GM18858 (cell line): ENCODE measurements around the gene TGFBR2.

Source experiments
- ATAC-seq: cut with Tn5 transposase; IDR thresholded peaks from one replicate; pipeline ENCODE4 v1.9.1; 2021; ENCODE audit not compliant: unreplicated experiment

Gene TGFBR2

DNA sequence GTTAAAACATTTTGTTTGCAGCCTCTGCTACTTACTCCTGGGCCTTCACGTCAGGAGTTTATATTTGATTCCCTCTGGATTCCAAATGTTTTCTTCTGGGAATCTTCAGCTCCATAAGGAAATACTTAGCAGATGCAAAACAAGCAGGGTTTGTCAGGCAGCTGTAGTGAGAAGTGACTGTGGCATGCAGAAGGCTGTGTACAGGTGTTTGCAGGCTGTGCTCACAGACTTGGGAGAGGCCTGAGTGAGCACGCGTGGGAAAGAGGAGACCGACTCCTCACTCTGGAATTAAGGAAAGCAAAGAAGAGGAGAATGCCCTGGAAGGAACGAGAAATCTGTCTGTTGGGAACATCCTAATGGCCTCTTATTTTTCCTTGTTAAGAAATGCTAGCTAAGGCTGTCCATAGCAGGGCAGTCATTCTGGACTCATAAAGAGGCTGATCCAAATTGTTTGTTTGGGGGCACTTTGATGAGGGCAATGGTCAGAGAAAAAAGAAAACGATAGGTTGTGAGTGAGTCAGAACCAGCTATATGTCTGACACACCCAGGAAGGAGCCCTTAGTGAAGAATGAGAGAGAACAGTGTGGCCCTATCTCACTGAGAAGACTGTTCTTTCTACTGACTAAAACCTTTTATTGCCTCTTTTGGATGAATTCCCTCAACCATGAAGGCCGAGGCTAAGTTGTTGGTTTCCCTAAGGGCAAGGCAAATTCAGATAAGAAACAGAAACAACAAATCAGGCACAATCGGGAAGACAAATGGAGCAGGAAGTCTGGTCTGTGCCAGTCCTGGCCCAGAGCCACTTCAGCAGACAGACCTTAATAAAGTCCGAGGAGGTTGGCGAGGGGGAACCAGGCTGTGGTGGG lies 82.6 kb downstream of the TGFBR2 start:
- no peak for ATAC-seq

DNA sequence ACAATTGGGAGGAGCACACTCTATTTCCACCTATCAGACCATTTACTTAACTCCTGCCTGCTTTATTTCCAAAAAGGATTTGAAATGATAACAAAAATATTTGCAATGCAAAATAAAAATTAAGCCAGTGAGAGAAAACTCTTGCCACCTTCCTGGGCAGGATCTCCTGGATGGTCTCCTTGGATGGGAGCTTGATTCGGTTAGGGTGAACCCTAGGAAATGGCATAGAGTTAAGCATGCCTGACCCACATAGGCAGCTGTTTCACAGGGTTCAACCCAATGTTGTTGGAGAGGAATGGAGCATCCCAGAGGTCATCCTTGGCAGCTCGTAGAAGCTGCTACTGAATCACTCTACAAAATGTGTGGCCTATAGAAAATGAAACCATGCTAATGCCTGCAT lies 83.8 kb downstream of the TGFBR2 start:
- ATAC-seq: no peak

DNA sequence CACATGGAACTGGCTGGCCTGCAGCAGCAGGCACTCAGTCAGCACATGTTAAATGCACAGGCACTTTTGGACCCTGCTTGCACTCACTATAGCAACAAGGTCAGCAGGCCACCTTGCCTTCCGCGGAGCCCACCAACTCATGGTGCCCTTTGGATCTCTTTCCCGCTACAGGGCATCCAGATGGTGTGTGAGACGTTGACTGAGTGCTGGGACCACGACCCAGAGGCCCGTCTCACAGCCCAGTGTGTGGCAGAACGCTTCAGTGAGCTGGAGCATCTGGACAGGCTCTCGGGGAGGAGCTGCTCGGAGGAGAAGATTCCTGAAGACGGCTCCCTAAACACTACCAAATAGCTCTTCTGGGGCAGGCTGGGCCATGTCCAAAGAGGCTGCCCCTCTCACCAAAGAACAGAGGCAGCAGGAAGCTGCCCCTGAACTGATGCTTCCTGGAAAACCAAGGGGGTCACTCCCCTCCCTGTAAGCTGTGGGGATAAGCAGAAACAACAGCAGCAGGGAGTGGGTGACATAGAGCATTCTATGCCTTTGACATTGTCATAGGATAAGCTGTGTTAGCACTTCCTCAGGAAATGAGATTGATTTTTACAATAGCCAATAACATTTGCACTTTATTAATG lies 85.0 kb downstream of the TGFBR2 start:
- ATAC-seq: no peak

DNA sequence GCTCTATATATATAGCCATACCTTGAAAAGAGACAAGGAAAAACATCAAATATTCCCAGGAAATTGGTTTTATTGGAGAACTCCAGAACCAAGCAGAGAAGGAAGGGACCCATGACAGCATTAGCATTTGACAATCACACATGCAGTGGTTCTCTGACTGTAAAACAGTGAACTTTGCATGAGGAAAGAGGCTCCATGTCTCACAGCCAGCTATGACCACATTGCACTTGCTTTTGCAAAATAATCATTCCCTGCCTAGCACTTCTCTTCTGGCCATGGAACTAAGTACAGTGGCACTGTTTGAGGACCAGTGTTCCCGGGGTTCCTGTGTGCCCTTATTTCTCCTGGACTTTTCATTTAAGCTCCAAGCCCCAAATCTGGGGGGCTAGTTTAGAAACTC lies 85.5 kb downstream of the TGFBR2 start:
- ATAC-seq: no peak

DNA sequence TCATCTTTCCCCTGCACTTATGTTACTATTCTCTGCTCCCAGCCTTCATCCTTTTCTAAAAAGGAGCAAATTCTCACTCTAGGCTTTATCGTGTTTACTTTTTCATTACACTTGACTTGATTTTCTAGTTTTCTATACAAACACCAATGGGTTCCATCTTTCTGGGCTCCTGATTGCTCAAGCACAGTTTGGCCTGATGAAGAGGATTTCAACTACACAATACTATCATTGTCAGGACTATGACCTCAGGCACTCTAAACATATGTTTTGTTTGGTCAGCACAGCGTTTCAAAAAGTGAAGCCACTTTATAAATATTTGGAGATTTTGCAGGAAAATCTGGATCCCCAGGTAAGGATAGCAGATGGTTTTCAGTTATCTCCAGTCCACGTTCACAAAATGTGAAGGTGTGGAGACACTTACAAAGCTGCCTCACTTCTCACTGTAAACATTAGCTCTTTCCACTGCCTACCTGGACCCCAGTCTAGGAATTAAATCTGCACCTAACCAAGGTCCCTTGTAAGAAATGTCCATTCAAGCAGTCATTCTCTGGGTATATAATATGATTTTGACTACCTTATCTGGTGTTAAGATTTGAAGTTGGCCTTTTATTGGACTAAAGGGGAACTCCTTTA lies 86.2 kb downstream of the TGFBR2 start:
- ATAC-seq: no peak

DNA sequence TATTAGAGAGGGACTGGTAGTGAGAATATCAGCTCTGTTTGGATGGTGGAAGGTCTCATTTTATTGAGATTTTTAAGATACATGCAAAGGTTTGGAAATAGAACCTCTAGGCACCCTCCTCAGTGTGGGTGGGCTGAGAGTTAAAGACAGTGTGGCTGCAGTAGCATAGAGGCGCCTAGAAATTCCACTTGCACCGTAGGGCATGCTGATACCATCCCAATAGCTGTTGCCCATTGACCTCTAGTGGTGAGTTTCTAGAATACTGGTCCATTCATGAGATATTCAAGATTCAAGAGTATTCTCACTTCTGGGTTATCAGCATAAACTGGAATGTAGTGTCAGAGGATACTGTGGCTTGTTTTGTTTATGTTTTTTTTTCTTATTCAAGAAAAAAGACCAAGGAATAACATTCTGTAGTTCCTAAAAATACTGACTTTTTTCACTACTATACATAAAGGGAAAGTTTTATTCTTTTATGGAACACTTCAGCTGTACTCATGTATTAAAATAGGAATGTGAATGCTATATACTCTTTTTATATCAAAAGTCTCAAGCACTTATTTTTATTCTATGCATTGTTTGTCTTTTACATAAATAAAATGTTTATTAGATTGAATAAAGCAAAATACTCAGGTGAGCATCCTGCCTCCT lies 87.2 kb downstream of the TGFBR2 start:
- peak; percentile 91 for ATAC-seq

DNA sequence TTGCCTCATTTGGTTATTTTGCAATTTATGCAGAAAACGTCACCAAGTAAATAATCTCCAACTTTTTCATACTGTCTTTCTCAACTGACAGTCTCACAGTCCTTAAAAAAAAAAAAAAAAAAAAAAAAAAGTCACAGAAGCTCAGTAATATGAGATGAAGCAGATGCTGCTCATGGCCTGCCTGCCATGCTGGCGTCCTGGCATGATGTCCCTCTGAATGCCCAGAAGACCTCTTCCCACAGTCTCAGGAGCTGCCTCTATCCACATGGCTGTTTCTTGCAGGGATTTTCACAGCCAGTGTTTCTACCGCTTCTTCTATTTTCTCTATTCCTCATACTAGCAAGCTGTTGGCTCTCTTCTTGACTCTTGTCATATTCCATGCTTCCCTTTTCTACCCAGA lies 87.7 kb downstream of the TGFBR2 start:
- no peak for ATAC-seq

DNA sequence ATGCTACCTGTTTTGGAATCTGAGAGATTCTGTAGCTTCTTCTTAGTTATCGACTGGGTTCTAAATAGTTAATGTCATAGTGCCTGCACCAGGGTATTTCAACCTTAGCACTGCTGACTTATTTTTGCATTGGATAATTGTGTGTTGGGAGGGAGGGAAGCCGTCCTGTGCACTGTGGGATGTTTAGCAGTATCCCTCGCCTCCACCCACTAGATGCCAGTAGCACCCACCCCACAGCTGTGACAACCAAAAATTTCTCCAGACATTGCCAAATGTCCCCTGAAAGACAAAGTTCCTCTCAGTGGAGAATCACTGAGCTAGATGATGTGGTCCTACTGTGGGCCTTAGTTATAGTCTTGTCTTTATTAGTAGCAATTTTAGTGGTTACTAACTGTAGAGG lies 88.3 kb downstream of the TGFBR2 start:
- no peak for ATAC-seq

DNA sequence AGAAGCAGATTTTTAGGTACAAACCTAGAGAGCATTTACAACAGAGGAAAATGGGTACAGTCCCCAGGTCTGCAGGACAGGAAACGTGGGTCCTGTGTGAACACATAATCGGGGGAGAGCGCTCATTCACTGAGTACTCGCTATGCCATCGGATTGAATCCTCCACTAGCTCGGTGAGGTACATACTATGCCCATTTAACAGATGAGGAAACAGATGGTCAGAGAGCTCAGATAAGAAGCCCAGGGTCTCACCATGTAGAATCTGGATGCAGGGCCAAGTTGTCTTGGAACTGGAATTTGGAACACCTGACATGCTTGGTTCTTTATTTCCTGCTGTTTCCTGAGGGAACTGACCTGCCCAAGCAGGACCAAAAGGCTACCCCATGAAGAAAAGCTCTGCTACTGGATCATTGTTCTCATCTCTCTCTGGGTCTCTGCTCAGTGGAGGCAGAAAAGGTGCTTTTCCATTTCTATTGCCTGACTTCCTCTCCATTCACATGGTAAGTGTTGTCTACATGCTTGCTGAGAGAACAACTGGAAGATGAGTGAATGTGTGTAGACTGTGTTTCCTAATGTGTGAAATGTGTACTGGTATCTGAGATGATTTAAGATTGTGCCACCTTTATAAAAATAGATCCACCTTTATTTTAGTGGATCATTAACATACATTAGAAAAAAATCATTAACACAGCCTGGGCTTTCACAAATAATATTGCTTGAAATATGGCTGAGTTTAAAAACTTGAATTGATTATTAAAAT lies 89.1 kb downstream of the TGFBR2 start:
- ATAC-seq: no peak

DNA sequence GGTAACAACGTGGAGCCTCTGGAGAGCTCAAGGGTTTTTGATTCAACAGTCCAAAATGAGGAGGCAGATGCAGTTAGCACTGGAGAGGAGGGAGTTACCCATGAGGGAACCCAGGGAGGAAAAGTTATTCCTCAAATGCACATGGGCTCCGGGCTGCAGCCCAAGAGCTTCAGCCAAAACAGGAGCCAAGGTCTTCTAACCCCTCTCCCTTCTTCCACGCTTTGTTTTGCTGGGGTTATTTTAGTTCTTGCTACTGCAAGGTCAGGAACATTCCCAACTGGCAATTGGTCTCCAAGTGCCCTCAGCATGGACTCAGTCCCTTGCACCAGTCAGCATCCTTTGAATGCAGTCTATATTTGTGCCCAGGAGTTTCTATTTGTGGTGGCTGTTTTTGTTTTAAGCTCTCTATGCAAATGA lies 90.0 kb downstream of the TGFBR2 start:
- no peak for ATAC-seq

DNA sequence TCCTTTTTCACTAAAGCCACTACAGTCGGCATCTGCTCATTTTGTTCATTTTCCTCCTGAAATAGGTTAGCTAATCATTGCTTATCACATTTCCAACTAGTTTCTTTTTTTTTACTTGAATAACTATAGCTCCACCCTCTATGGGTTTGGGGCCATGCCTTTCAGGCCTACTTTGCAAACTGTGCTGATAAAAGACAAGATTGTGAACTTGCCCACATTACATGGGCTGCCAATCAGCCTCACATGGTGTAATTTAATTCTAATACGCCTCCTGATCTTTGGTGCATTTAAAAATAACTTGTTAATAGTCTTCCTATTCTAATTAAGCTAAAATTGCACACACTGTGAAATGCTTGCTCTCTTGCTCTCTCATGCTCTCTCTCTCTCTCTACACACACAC lies 90.5 kb downstream of the TGFBR2 start:
- no peak for ATAC-seq

DNA sequence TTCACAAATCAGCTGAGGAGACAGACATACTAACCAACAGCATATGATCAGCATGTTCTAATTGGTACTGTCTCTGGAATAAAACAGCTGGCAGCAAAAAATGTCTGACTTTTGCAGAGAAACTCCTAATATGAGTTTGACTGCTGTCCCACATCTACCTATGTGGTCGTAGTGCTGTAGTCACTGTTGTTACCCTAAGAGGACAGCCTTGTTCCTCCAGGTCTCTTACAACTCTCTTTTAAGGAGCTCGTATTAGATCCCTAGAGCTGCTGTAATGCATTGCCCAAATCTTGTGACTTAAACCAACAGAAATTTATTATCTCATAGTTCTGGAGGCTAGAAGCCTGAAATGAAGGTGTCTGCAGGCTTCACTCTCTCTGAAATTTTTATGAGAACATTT lies 92.1 kb downstream of the TGFBR2 start:
- ATAC-seq: no peak

DNA sequence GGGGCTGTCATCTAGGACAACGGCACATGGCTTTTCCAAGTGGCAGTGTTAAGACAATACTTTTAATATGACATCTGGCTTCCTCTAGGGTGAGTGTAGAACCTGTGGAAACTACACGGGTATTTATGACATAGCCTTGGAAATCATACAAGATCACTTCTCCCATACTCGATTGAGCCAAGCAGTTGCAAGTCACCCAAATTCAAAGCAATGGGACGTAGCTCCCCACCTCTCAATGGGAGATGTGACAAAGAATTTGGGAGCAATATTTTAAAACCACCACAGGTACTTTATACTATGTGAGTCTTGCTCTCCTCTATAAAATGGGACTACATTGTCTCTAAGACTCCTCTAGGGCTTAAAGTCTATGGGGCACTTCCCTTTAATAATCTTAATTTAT lies 93.5 kb downstream of the TGFBR2 start:
- ATAC-seq: no peak

DNA sequence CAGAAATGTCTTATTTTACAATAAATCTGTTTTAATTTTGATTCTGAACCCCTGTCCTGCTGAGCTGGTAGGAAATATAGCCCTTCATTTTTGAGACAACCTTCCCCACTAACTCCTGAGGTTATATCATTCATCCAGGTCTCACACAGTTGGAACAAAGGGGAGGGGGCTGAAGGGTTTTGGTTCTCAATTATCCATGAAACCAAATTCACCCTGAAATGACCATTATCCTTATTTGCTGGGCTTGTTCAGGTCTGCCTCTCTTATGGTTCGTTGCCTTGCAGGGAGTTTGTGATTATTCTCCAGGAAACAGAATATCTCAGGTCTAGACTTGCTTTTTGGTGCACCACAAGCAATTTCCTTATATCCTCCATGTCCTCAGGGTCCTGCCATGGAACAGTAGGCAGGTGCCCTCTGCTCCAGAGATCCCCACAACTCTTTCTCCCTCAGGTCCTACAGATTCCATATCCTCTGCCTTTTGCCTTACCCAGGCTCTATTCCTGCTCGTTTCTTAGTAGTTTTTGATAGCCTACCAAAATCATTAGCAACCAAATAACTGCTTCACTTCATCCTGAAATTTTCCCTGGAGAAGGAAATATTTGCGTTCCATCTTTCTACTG lies 94.4 kb downstream of the TGFBR2 start:
- ATAC-seq: no peak

DNA sequence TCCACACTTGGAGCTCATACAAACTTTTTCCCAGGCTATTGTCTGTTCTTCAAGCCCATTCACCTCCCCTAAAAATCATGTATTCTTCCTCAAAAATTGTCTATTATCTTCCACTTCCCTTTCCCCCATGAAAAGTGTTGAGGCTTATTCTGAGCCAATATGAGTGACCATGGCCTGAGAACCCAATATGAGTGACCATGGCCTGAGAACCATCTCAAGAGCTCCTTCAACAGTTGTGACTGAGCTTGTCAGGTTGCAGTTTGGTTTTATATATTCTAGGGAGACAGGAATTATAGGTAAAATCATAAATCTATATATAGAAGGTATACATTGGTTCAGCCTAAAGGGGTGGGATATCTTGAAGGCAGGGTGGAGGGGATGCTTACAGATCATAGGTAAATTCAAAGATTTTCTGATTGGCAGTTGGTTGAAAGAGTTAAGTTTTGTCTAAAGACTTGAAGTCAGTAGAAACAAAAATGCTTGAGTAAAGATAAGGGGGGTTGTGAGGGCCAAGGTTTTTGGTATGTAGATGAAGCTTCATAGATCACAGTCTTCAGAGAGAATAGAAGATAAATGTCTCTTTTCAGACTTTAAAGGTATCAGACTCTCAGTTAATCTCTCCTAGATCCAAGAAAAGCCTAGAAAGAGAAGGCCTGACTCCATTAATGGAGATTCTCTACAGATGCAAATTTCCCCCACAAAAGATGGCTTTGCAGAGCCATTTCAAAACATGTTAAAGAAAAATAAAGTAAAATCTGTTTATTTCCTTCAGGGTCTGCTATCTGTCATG lies 95.8 kb downstream of the TGFBR2 start:
- ATAC-seq: no peak

DNA sequence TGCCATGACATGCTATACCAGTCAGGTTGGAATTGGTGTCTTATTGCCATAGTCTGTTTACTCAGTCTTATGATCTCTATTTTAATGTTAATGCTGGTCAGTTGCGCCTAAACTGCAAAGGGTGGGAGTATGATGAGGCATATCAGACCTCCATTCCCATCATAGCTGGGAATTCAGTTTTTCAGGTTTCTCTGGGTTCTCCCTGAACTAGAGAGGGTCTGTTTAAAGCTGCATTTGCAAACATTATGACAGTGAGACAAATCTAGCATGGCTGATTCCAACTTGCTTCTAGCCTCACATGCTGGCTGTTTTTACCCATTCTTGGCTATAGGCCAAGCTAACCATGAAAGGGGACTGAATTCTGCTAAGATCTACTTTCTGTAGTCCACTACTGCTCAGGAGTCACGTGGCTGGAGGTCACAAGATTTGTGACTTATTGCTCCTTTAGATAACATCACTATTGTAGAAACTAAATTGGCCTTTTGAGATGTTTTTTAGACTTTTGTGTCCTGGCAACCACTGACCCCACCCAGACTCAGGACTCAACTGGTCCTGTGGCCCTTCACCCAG lies 96.5 kb downstream of the TGFBR2 start:
- no peak for ATAC-seq

DNA sequence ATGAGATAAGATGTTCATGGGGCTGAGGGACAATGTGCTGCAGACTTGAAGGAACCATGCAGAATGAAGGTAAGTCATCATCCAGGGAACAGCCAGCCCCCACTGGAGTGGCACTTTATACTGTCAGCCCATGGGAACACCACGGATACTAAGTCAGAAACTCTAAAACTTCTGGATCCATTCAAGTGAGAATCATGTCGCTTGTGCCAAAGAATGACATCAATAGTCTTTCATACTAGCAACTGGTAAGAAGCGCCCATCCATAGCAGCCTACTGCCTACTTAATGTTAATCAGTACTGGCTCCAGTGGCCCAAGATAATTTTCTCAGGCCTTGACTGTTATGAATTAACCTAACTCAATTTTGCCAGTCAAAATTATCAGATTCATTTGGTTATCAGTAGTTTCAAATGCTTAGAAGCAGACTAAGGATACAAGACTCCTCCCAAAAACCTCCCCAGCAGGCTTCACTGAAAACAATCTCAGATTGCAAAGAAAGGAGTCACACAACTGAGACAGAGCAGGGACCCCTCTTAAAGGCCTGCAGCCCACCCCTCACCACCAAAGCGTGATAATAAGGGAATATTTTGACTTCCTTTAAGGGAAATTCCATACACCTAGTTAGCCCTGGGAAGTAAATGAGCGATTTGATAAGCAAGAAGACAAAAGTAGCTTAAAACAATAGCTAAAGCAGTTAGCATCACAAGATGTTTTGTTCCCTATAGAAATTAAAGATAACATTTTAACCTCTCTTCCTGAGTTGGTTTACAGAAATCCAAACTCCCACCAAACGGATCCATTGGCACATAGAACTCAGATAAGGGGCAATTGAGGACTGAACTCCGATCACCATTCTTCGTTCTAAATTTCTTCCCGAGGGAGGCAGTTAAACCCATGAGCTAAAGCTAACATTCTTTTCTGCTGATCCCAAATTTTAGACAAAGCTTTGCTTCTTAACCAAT lies 98.8 kb downstream of the TGFBR2 start:
- no peak for ATAC-seq

DNA sequence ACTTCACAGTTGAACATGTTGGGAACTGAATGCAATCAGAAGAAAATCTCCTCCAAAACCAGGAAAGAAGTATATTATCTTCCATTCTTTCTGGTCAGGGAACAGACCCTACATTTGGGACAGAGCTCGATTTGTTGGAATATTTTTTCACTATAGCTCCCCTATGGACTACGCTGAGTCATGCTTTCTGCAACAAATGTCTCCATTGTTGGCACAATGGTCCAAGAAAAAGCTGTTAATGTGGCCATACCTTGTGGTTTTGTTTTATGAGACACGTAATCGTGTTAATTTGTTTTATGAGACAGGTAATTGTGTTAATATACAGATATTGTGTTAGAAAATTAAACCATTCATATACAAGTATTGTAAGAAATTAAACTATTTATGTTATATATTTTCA lies 101.4 kb downstream of the TGFBR2 start:
- ATAC-seq: no peak
